IPS DF 6.9 (cell line): ENCODE results near the gene PDGFC.
A peak's percentile ranks its signal among the peaks of the same experiment; 100 is the strongest.

Source experiments
- DNase-seq: peaks from one replicate; pipeline ENCODE4 v3.0.0-alpha.2; 2013; ENCODE audit warnings: low read depth, low spot score
- H3K27ac ChIP-seq: one replicate; pipeline ENCODE4 v1.5.1; 2013; ENCODE audit warnings: low read length, control low read depth
- H3K27me3 ChIP-seq: 2 replicates; pipeline ENCODE4 v1.6.1; 2013; ENCODE audit warnings: mild to moderate bottlenecking, low read length; ENCODE audit not compliant: control insufficient read depth, insufficient read depth
- H3K36me3 ChIP-seq: 2 replicates; pipeline ENCODE4 v1.6.1; 2013; ENCODE audit warnings: low read length; ENCODE audit not compliant: control insufficient read depth, insufficient read depth
- H3K4me1 ChIP-seq: 2 replicates; pipeline ENCODE4 v1.6.1; 2013; ENCODE audit warnings: low read length; ENCODE audit not compliant: control insufficient read depth, insufficient read depth
- H3K4me3 ChIP-seq: 2 replicates; pipeline ENCODE4 v1.5.1; 2013; ENCODE audit warnings: mild to moderate bottlenecking, low read length
- H3K9me3 ChIP-seq: 2 replicates; pipeline ENCODE4 v1.6.1; 2013; ENCODE audit warnings: low read length, inconsistent platforms; ENCODE audit not compliant: control insufficient read depth, insufficient read depth
- WGBS: extraction: QIAGEN DNeasy Blood & Tissue Kit; methylation state at CpG from one replicate; pipeline ENCODE4 v1.1.7; 2013; ENCODE audit warnings: mixed read lengths, missing lambda C conversion rate; ENCODE audit not compliant: insufficient read length, insufficient coverage; 5-methylcytosine and 5-hydroxymethylcytosine counted together

Gene PDGFC

DNA sequence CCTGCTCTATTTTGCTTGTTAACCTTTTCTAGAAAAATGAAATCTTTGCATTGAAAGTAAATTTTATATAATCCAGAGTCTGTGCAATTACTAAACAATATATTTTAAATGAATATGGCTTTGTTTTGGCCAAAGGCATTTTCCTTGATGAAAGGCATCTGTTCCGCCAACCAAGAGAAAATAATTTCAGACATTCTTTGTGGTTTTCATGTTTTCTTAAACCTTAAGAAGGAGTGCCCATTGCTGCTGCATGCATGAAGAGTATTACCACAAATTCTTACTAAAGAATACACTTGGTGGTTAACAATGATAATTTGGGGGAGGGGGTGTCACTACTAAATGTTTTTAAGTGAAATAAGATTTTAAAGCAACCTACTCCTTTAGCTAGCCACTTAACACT lies 2.7 kb upstream of the PDGFC start:
- Histone ChIP-seq H3K4me3 (no peak overlapping the region), H3K27me3 (no peaks in the 10 kb centered on the region; the same call in 1 of the 2 replicates), H3K36me3 (no peaks in the 10 kb centered on the region), H3K4me1 (no peaks in the 10 kb centered on the region; the same call in 1 of the 2 replicates), H3K9me3 (no peaks in the 10 kb centered on the region), H3K27ac (no peak overlapping the region)
- no peak for DNase-seq
- no CpG with 5 or more reads among the region's 1 CpG for WGBS

DNA sequence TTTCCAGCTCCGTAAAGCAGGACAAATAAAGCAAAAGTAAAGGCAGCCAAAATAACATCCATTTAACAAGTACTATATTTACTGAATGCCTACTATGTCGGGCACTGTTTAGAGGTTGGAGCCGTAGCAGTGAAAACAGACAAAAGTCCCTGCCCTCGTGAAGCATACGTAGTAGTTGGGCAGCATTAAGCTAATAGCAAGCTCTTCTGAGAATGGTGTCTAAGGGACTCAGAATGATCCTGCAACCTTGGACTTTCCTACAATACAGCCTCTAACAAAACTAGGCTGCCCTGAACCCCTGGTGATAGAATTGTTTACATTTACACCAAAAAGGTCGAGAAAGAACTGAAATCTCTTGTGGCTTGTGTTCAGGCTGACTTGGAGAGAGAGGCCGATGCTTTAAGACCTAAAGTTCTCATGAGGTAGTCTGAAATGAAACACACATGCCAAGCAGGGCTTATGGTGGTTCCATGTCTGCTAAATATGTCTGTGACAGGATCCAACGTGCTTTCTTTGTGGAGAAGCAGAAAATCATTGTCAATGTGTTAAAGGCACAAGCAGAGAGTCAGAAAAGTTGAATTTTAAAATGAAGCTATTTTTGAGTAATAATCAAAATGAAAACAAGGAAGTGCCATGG lies 898 bp upstream of the PDGFC start:
- H3K4me3 ChIP-seq, result peak overlapping the region; percentile 77; the same call in 1 of the 2 replicates
- no CpG with 5 or more reads among the region's 8 CpGs for WGBS
- H3K9me3 ChIP-seq, result no peaks in the 10 kb centered on the region
- no peaks in the 10 kb centered on the region for H3K36me3 ChIP-seq
- H3K27me3 ChIP-seq, result no peaks in the 10 kb centered on the region; the same call in 1 of the 2 replicates
- H3K4me1 ChIP-seq, result no peaks in the 10 kb centered on the region; the same call in 1 of the 2 replicates
- H3K27ac ChIP-seq, result no peak overlapping the region
- DNase-seq, result no peak

DNA sequence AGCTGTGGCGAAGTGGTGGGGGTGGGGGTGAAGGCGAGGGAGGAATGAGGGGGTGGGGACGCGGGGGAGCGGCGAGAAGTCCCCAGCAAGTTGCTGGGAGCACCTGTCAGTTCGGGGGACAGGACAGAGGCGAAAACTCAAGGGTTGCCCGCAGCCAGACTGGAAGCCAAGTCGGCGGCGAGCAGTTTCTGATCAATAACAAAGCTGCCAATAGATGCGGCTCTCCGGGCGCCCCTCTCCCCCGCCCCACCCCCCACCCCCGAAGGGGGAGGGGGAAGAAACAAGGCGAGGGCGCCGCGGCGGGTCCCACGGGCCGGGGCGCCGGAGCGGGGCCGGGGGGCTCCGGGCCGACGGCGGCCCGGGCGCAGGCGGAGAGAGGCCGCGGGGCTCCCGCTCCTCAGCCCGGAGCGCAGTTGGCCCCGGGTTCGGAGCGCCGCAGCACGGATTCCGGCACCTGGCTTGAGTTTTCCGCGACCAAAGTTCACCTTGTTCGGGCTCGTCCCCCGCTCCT lies 379 bp downstream of the PDGFC start:
- no peak for DNase-seq
- WGBS, result no CpG with 5 or more reads among the region's 51 CpGs
- H3K36me3 ChIP-seq, result no peaks in the 10 kb centered on the region
- H3K4me1 ChIP-seq, result no peaks in the 10 kb centered on the region; the same call in 1 of the 2 replicates
- H3K27me3 ChIP-seq, result no peaks in the 10 kb centered on the region; the same call in 1 of the 2 replicates
- H3K27ac ChIP-seq, result no peak overlapping the region
- H3K4me3 ChIP-seq, result peak overlapping the region; percentile 77; the same call in 1 of the 2 replicates
- no peaks in the 10 kb centered on the region for H3K9me3 ChIP-seq

DNA sequence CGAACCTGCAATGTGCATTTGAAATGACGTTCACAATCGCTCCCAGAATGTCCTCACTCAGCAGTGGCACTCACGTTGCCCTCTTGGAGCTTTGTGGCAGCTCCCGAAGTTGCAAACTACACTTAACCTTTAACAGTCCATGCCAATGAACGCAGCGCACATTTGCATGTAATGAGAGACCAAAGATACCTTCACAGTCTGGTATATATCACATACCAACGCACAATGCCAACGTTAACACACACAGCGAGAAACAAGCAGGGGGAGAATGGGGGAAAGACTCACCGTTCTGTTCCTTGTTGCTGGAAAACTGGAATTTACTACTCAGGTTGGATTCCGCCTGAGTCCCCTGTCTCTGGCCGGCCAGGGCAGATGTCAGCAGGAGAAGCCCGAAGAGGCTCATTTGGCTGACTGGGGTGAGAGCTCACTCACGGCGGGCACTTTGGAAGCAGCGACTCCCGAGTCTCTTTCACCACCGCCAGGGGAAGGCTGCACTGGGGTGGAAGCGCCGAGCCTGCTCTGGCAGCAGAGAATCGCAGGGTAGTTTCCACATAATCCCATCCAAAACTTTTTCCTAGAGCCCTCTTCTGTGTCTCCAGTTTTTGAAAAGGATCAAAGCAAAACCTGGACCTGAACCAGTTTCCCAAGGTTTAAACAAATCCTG lies 966 bp downstream of the PDGFC start:
- Histone ChIP-seq H3K27me3 (no peaks in the 10 kb centered on the region; the same call in 1 of the 2 replicates), H3K36me3 (no peaks in the 10 kb centered on the region), H3K9me3 (no peaks in the 10 kb centered on the region), H3K4me1 (no peaks in the 10 kb centered on the region; the same call in 1 of the 2 replicates), H3K27ac (no peak overlapping the region), H3K4me3 (peak overlapping the region; percentile 77; the same call in 1 of the 2 replicates)
- no CpG with 5 or more reads among the region's 22 CpGs for WGBS
- DNase-seq, result peak; percentile 20

DNA sequence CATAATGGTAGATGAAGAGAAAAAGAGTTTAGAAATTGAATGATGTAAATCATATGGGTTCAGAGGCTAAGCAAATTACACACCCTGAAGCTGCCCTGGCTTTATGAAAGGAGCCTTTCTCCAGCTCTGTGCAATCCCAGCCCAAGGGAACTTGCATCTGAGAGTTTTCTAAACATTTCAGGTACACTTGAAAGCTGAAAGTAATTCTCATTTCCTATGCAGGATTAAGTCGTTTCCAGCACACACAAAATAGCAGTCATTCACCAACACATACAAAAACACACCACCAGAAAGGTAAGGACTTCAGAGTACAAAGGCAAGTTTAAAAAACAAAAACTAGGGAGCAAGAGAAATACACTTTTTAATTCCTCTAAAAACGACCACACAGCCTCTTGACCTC lies 1.7 kb downstream of the PDGFC start:
- WGBS, result no CpG with 5 or more reads among the region's 2 CpGs
- H3K27ac ChIP-seq, result no peak overlapping the region
- DNase-seq, result no peak

DNA sequence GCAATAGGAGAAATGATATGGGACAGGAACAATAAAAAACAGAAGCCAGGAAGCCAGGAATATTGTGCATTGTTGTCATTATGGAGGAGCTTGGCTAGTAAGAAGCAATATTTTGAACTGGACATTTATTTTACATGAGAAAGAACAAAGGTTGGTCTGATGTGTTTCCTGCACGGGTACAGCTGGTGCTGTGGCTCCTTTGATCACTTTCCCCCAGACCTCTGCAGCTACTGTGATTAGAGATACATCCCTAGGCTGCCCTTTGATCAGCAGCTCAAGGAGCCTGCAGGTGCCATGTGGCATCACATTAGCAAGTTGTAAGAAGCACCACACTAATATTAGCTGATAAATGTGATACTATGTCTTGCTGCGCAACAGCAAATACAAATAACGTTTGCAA lies 2.5 kb downstream of the PDGFC start:
- no peaks in the 10 kb centered on the region for H3K9me3 ChIP-seq
- no CpG with 5 or more reads among the region's 3 CpGs for WGBS
- DNase-seq, result no peak
- H3K36me3 ChIP-seq, result no peaks in the 10 kb centered on the region
- H3K4me1 ChIP-seq, result no peaks in the 10 kb centered on the region; the same call in 1 of the 2 replicates
- H3K27me3 ChIP-seq, result no peaks in the 10 kb centered on the region; the same call in 1 of the 2 replicates
- no peak overlapping the region for H3K27ac ChIP-seq
- no peak overlapping the region for H3K4me3 ChIP-seq

More for the DNA sequence above, 1.7 kb downstream of the PDGFC start:
- Histone ChIP-seq H3K4me1 (no peaks in the 10 kb centered on the region; the same call in 1 of the 2 replicates), H3K9me3 (no peaks in the 10 kb centered on the region), H3K4me3 (no peak overlapping the region; the same call in 1 of the 2 replicates), H3K27me3 (no peaks in the 10 kb centered on the region; the same call in 1 of the 2 replicates), H3K36me3 (no peaks in the 10 kb centered on the region)

DNA sequence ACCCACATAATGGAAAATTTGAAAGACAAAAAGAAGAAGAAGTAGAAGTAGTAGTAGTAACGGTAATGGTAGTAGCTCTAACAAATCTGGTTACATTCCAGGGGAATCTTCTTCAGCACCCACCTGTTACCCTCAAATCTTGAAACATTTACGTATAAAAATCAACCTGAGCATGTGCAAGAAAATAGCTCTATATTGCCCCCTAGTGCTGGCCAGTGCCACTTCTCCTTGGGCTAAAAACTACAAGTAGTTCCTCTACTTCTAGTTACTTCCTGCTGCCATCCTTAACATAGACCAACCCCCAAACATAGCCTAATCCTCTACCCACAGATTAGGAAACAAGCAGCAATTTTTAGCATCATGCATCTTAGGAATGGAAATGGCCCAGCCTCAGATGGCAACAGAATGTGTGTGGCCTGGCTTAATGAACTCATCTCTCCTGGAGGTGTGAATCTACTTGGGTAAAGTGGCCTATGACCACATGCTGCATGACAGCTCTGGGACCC lies 3.1 kb downstream of the PDGFC start:
- peak; percentile 39 for DNase-seq
- H3K27ac ChIP-seq, result no peak overlapping the region
- WGBS, result no CpG with 5 or more reads among the region's 2 CpGs
- no peaks in the 10 kb centered on the region for H3K9me3 ChIP-seq
- H3K36me3 ChIP-seq, result no peaks in the 10 kb centered on the region
- no peaks in the 10 kb centered on the region; the same call in 1 of the 2 replicates for H3K4me1 ChIP-seq
- no peaks in the 10 kb centered on the region; the same call in 1 of the 2 replicates for H3K27me3 ChIP-seq
- no peak overlapping the region for H3K4me3 ChIP-seq

DNA sequence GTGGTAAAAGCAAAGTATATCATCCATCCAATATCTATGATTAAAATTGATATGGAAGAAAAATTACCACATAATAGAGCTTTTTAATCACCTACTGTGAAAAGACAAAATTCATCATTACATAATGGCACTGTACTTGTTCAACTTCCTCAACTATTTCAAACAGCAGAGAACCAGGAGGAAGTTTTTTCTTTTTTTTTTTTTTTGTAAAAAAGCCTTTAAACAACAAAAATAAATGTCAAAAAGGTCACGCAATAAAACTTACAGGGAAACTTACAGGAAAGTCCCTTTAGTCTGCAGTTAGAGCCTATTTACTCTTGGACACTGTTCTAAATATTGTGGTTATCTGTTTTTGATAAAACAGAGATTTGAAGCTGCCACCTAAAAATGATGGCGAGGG lies 4.8 kb downstream of the PDGFC start:
- no peaks in the 10 kb centered on the region for H3K36me3 ChIP-seq
- WGBS, result no CpG with 5 or more reads among the region's 2 CpGs
- no peak for DNase-seq
- no peaks in the 10 kb centered on the region for H3K9me3 ChIP-seq
- no peaks in the 10 kb centered on the region; the same call in 1 of the 2 replicates for H3K27me3 ChIP-seq
- H3K27ac ChIP-seq, result no peak overlapping the region
- no peaks in the 10 kb centered on the region; the same call in 1 of the 2 replicates for H3K4me1 ChIP-seq
- H3K4me3 ChIP-seq, result no peak overlapping the region

DNA sequence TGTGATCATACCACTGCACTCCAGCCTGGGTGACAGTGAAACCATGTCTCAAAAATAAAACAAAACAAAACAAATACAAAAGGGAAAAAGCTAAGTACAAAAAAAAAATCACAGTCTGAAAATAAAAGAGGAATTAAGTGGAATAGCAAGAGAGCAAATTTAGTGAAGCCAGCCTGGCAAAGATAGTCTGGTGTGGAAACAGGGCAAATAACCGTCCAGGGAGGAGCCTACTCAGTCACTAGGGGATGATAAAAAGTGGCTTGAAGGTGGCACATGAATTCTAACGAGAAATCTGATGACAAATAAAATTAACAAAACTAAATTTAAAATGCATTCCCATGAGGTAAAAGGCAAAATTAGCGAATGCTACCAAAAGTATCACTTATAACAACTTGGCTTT lies 8.2 kb downstream of the PDGFC start:
- DNase-seq, result no peak
- no peak overlapping the region for H3K4me3 ChIP-seq
- no peaks in the 10 kb centered on the region for H3K27me3 ChIP-seq
- H3K4me1 ChIP-seq, result no peaks in the 10 kb centered on the region; the same call in 1 of the 2 replicates
- no peaks in the 10 kb centered on the region for H3K9me3 ChIP-seq
- WGBS, result no CpG with 5 or more reads among the region's 3 CpGs
- H3K27ac ChIP-seq, result no peak overlapping the region
- H3K36me3 ChIP-seq, result no peaks in the 10 kb centered on the region

DNA sequence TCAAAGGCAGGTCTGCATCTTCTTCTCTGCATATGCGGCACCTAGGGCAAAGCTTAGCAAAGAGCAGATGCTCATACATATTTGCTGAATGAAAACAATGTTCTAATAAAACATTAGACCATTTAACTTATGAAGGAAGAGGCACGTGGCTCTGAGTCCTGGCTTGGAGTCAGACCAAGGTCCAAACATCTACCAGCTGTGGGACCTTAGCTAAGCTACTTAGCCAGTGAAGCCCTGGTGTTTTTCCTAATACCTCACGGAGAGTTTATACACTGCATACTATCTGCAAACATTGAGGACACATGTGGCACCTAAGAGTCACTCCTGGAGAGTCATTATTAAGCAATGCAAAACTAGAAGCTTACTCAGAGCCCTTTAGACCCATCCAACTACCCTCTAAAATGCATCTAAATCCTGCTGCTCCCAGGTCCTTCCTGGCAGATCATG lies 9.0 kb downstream of the PDGFC start:
- WGBS, result no CpG with 5 or more reads among the region's 3 CpGs
- Histone ChIP-seq H3K36me3 (no peaks in the 10 kb centered on the region), H3K9me3 (no peaks in the 10 kb centered on the region), H3K27me3 (no peaks in the 10 kb centered on the region), H3K4me3 (no peak overlapping the region), H3K27ac (no peak overlapping the region), H3K4me1 (no peaks in the 10 kb centered on the region; the same call in 1 of the 2 replicates)
- DNase-seq, result no peak
